ENCODE results near the gene DIS3L2. TPM values are rescaled to one million over a fixed set of nuclear protein-coding genes. Genes with fewer than 3 reads are reported as not detected.

Gene DIS3L2
- total RNA-seq, 4 donors from 2014 or later, result 12.8 to 27.3 (median 16.8) TPM

GRCh38 chr2:232184346-232184745 is 222.8 kb downstream of the DIS3L2 start:
- H3K4me3 ChIP-seq, result no peak overlapping the region
- H3K27me3 ChIP-seq, result no peaks in the 10 kb centered on the region
- H3K36me3 ChIP-seq, result no peaks in the 10 kb centered on the region
- no peaks in the 10 kb centered on the region for H3K4me1 ChIP-seq
- no peak for TF ChIP-seq POLR2A (IDR thresholded peaks at IDR 0.05)
- TF ChIP-seq CTCF (IDR thresholded peaks at IDR 0.05 in 4 of 5, conservative IDR thresholded peaks at IDR 0.05 in 1 of 5), result no peak
- in situ Hi-C loops (cut with MboI; ENCODE audit: low sequenced_read_pairs in 4 of 4) (no loop called here), intact Hi-C loops (cut with DNase I; ENCODE audit: low total_unique reads) (no loop called here)
- DNase-seq, result no peak
- H3K9me3 ChIP-seq, result no peaks in the 10 kb centered on the region
- no peak overlapping the region for H3K27ac ChIP-seq
- no peak for ATAC-seq

- in situ Hi-C loops (cut with MboI; ENCODE audit: low sequenced_read_pairs in 4 of 4), result no loop called here
- intact Hi-C loops (cut with DNase I; ENCODE audit: low total_unique reads), result no loop called here
- no peak overlapping the region for H3K27ac ChIP-seq
- no peak overlapping the region for H3K4me3 ChIP-seq
- H3K36me3 ChIP-seq, result no peaks in the 10 kb centered on the region
- DNase-seq, result no peak
- TF ChIP-seq CTCF (IDR thresholded peaks at IDR 0.05 in 4 of 5, conservative IDR thresholded peaks at IDR 0.05 in 1 of 5), result no peak
- no peaks in the 10 kb centered on the region for H3K4me1 ChIP-seq
- no peaks in the 10 kb centered on the region for H3K9me3 ChIP-seq
- no peak for ATAC-seq
- no peaks in the 10 kb centered on the region for H3K27me3 ChIP-seq
These were observed 229.3 kb downstream of the DIS3L2 start for GRCh38 chr2:232190796-232191195.

- intact Hi-C loops (cut with DNase I; ENCODE audit: low total_unique reads) (no loop called here), in situ Hi-C loops (cut with MboI; ENCODE audit: low sequenced_read_pairs in 4 of 4) (no loop called here)
- ATAC-seq, result no peak
- DNase-seq, result no peak
- H3K27me3 ChIP-seq, result no peaks in the 10 kb centered on the region
- no peaks in the 10 kb centered on the region for H3K9me3 ChIP-seq
- TF ChIP-seq POLR2A (IDR thresholded peaks at IDR 0.05) (no peak), CTCF (IDR thresholded peaks at IDR 0.05 in 4 of 5, conservative IDR thresholded peaks at IDR 0.05 in 1 of 5) (no peak)
- H3K36me3 ChIP-seq, result no peaks in the 10 kb centered on the region
- H3K4me3 ChIP-seq, result no peak overlapping the region
- H3K4me1 ChIP-seq, result no peaks in the 10 kb centered on the region
- no peak overlapping the region for H3K27ac ChIP-seq
These were observed 234.0 kb downstream of the DIS3L2 start for GRCh38 chr2:232195487-232195886.

GRCh38 chr2:232196802-232197201 is 235.3 kb downstream of the DIS3L2 start:
- Histone ChIP-seq H3K9me3 (no peaks in the 10 kb centered on the region), H3K4me3 (no peak overlapping the region), H3K36me3 (no peaks in the 10 kb centered on the region), H3K4me1 (no peaks in the 10 kb centered on the region), H3K27me3 (no peaks in the 10 kb centered on the region), H3K27ac (no peak overlapping the region)
- ATAC-seq (no peak), DNase-seq (no peak)
- in situ Hi-C loops (cut with MboI; ENCODE audit: low sequenced_read_pairs in 4 of 4), result no loop called here
- no peak for TF ChIP-seq CTCF (IDR thresholded peaks at IDR 0.05 in 4 of 5, conservative IDR thresholded peaks at IDR 0.05 in 1 of 5)
- TF ChIP-seq POLR2A (IDR thresholded peaks at IDR 0.05), result no peak
- intact Hi-C loops (cut with DNase I; ENCODE audit: low total_unique reads), result no loop called here

GRCh38 chr2:232200195-232200594 is 238.7 kb downstream of the DIS3L2 start:
- Histone ChIP-seq H3K36me3 (no peaks in the 10 kb centered on the region), H3K4me3 (no peak overlapping the region), H3K27me3 (no peaks in the 10 kb centered on the region), H3K9me3 (no peaks in the 10 kb centered on the region), H3K27ac (no peak overlapping the region), H3K4me1 (peaks cover 10 to 14% of the 10 kb centered on the region in 2 donors)
- in situ Hi-C loops (cut with MboI; ENCODE audit: low sequenced_read_pairs in 4 of 4) (no loop called here), intact Hi-C loops (cut with DNase I; ENCODE audit: low total_unique reads) (no loop called here)
- no peak for DNase-seq
- TF ChIP-seq POLR2A (IDR thresholded peaks at IDR 0.05) (no peak), CTCF (IDR thresholded peaks at IDR 0.05 in 4 of 5, conservative IDR thresholded peaks at IDR 0.05 in 1 of 5) (no peak)
- ATAC-seq, result no peak

Data from gastrocnemius medialis (tissue), 4 donors.